DMS79 (cell line): ENCODE data around the gene MAL.

ENCODE experiments used
- DNase-seq: peaks from one replicate; lab custom pipeline; 2025; lab: John Stamatoyannopoulos, UW

MAL gene

DNA sequence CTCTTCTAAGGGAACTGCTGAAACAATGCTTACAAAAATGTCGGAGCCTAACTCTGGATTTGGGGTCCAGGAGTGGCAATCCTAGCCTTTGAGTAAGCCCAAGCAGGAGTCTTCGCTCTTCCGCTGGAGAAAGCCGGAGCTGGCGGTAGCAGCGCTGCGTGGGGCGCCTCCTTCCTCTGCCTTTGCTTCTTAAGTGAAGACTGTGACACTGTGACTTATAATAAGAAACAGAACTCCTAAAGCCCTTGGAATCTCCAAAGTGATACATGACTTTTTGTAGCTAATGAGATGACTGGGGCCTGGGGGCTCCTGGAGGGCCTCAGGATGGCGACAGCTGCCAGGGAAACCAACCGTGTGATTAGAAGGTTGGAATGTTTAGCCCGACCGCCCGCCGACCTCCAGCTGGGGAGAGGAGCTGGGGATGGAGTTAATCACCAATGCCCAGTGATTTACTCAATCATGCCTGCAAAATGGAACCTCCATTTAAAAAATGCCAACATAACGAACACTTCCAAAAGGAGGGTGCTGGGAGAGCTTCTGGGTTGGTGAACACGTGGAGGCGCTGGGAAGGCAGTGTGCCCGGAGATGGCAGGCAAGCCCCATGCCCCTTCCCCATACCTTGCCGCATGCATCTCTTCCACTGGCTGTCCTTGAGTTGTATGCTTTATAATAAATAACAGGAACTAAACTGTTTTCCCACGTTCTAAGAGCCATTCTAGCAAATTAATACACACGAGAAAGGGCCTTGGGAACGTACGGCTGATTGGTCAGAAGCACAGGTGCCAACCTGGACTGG lies 29.0 kb upstream of the MAL start:
- DNase-seq: no peak

DNA sequence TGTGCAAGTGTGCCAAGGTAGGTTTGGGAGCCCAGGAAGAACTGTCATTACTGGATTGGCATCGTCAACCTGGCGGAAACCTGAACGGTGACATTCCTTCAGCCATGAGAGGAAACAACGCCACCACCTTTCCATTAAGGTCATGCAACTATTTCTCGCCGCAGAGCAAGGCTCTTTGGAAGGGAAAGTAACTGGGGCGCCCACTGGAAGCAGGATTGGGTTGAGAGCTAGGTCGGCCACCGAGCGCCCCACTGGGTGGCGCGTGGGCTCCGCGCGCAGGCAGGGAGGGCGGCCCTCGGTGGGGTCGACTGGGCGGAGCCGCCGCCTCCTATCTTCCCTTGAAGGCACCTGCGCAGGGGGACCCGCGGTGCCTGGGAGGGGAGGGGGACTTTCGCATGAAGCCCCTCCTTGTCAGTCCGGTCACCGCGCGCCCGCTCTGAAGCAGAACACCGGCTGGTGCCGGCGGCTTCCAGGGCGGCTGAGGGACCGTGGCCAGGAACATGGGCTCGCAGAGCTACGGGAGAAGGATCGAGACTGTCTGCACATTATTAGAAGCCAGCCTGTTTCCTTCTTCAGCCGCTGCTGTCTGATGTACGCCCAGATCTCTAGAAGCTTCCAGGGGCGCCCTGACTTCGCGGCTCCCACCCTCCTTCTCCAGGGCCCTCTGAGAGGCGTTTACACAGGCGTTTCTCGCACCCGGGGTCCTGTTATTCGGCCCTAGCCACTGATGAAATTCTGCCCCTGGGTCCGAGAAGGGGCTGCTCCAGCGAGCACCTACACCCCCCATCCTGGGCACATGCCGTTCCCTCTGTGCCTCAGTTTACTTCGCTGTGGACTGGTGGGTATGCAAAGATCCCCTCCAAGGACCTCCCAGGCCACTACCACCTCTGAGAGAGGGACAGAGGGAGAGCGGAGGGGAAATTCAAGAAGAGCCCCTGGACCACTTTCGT lies 27.3 kb upstream of the MAL start:
- no peak for DNase-seq

DNA sequence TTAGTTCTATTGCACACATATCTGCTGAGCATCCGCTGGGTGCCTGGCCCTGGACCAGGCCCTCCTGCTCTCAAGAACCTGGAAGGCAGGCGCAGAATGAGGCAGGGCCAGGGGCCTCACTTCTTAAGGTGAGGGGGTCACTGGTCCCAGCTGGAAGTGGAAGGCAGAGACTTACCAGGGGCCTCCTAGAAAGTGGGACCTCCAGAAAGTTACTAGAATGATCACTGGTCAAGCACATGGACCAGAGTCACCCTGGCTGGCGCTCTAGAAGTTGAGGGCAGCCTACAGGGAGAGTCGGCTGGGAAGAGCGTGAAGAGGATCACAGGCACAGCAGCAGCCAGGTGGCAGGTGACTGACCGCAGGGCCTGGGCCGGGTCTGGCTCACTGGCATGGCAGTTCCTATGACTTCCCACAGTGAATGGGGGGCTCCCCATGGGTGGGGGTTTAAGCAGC lies 26.1 kb upstream of the MAL start:
- DNase-seq: no peak

DNA sequence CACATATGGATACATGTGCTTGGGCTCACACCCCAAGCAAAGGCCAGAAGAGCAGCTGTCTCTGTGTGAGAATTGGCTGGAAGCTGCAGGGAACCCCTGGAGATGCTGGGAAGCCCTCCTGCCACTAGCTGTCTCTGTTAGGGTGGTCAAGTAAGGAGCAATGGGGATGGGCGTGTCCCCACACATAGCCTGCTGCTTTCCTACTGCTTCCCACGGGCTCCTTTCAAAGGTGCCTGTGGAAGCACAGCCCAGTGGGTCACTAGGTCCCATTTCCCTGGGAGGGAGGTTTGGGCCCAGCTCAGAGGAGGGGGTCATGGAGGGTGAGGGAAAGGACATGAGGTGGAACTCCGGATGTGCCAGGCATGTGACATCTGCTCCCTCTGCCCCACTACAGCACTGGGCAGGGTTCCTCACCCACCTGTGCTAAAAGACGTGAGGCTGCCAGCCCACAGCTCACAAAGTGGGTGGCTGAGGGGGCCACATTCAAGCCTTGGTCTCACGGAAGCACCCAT lies 24.4 kb upstream of the MAL start:
- DNase-seq: no peak

DNA sequence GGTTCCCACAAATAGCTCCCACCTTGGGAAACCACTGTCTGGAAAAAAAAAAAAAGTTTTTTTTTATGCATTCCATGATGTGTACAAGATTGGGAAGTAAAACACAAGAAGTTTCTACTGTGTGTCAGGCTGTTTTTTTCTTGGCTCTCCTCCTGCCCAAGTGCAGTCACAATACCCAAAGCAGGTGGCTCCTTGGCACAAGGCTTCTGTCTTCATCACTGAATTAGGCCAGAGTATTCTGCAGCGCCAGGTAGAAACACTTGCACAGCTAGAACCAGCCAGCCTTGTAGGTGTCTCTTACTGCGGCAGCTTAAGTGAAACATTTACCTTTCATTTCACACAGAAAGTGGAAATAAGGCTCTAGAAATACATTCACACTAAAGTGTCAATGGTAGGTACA lies 23.8 kb upstream of the MAL start:
- no peak for DNase-seq

DNA sequence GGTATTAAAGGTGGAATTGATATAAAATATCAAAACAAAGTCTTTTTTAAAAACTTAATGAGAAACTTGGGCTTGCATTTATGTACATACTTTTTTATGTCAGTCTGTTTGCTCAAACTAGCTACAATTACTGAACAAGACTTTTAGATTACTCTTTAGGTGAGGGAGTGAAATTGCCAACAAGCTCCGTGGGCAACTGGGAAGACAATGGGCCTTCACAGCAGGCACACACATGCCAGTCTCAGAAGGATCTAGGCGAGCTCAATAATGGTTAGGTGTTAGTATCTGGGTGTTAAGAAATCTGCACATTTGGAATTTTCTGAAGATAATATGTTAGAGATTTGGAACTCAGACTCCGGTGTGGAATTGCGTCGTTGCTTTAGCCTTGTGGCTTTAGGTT lies 23.0 kb upstream of the MAL start:
- DNase-seq: no peak

DNA sequence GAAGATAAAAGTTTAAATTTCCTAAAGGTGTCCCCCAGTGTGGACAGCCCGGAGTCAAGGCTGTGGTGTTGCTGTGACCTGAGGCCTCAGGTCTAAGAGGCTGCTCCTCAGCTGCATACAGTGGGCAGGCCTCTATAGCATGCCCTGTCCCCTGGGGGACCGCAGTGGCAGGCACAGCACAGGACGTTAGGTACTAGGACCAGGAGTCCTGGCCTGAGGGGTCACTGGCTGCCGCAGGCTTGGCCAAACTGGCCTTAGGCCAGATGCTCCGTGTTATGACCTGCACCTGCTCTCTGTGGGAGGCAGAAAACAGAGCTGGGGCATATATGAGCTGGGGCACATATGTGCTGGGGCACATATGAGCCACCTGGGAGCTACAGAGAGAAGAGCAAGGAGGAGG lies 21.2 kb upstream of the MAL start:
- no peak for DNase-seq

DNA sequence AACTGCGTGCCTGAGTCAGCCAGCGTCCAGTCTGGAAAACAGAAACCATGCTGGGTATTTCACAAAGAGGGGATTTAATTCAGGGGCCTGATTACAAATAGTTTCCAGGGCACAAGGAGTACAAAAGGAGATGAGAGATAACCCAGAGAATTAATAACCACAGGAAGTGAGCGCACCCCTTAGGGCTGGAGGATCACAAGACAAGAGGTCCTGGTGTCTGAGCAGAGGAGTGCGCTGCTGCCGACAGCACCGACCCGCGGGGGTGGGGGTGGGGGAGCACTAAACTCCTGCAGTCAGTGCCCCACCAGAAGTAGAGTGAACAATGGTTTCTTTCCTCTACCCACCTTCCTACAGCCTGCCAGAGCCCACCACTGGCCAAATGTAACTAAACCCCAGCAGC lies 20.8 kb upstream of the MAL start:
- no peak for DNase-seq

DNA sequence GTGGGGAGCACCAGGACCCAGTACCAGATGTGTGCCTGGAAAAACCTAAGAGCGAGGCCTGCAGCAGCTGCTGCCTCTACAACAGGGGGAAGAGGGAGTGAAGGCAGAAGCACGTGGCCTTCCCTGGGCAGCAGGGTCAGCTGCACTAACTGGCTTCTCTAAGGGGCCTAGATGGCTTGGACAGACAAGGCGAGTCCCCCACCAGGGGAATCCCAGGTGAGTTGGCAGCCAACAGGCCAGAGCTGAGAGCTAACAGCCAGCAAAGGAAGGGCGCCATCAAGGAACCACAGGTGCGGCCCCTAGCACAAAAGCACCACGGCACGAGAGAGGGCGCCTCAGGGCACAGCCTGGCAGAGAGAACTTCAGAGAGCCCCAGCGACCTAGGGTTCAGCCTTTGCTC lies 19.8 kb upstream of the MAL start:
- DNase-seq: no peak

DNA sequence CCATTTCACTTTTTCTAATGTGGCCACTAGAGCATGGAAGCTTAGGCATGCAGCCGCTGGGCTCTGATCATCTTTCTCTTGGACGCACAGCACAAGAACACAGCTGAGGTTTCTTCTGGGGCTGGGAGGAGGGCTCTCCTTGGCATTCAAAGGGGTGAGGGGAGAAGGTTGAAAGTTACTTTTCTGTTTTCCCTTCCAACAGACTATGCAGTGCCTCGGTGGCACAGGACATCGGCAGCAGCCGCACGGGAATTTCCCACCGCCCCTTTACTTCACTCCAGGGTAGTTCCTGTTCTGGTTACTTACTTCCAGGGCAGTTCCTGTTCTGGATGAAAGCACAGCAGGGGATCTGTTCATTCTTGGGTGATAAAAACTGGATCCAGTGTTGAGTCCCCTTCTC lies 18.9 kb upstream of the MAL start:
- no peak for DNase-seq

DNA sequence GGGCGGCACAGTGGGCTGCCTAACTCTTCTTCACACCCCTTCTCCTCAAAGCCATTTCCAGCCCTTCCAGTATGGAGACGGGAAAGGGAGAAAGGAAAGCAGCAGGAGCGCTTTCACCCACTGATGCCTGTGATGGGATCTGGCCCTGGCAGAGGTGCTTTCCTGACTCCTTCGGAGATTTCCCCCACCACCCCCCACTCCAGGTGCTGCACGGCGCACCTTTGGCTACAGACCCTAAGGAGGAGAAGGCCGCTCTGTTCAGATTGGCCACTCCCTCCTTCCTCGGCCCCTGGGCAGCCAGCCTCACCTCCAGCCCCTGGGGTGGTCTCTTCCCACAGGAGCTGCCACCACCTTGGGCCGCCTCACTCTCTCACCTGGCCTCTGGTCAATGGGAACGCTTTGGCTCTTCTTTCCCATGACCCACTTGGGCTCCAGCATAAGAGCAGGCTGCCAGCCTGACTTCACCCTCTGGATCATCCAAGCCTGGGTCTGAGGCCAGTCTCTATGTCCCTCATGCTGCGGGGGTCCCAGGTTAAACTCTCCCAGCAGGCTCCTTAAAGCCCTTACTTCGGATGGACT lies 18.4 kb upstream of the MAL start:
- no peak for DNase-seq

DNA sequence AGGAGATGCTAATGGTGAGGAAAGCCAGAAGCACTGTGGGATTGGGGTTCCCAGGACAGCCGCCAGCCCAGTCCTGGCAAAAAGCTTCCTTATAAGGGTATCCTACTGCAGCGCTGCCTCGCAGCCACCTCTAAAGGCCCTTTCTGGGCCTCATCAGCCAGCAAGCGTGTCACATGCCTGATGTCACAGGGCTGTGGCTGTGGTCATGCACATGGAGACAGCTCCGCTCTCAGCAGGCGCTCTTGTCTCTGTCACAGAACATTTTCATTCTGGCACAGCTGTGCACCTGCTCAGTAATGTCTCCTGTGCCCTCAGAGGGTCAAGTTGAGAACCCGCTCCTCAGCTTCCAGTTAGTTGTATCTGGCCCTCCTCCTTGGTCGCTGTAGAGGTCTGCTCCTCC lies 17.7 kb upstream of the MAL start:
- peak; percentile 83 for DNase-seq

DNA sequence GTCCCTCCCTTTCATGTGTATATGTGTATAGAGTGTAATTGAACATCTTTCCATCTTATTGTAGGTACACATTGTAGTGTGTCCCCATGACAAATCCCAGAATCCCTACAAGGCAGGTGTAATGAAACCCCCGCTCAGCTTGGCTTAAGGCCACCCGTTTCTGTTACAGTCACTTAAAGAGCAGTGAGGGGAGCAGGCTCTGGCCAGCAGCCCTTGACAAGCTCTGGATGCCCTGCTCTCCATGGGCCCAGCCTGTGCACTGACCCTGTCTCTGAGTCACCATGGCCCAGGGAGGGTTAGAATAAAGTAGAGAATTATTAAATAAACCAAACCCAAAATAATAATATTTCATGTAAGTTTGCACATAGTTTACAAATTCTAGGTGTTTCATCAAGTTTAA lies 17.2 kb upstream of the MAL start:
- peak; percentile 74 for DNase-seq

DNA sequence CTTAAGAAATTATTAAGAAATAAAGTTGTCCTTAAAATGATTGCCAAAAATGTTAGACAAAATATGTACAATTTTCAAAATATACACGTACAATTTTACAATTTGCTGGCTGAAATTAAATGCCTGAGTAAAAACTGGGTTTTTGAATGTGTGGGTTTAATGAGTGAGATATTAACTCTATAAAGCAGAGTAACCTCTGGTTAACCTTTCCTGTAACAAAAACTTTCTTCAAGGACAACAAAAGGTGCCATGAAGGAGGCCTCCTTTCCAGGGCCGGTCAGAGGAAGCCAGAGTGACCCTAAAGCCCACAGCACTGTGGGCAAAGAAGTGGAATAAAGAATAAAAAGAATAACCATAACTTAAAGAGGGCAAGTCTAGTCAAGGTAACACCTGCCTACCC lies 16.5 kb upstream of the MAL start:
- DNase-seq: no peak

DNA sequence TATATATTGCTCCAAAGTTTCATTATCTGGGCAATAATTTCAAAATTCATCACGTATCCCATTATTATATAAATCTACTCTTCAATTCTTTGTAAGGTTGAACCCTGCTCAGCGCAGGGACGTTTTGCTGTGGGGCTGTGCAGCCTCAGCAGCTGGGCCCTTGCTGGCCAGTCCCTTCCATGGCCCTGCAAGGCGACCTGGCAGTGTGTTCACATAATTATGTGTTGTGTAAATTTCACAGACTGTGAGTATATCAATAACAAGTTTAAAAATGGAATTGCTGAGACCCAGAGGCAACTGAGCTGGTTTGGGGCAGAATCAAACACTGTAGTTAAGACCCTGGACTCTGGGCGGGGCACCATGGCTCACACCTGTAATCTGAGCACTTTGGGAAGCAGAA lies 16.1 kb upstream of the MAL start:
- DNase-seq: no peak

DNA sequence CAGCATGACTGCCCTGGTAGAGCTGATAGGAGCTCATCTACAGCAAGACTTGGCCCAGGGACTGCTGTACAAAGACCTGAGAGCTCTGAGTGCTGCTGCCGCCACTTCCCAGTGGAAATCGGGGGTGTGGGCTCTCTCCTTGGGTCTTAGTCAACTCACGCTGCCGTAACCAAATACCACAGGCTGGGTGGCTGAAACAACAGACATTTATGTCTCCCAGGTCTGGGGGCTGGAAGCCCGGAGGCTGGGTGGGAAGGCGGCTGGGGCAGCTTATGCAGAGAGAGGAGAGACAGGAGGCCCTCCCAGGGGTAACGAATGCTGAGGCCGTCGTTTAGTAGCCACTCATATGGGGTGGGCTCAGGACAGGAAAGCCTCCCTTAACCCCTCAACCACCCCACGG lies 15.4 kb upstream of the MAL start:
- DNase-seq: no peak

DNA sequence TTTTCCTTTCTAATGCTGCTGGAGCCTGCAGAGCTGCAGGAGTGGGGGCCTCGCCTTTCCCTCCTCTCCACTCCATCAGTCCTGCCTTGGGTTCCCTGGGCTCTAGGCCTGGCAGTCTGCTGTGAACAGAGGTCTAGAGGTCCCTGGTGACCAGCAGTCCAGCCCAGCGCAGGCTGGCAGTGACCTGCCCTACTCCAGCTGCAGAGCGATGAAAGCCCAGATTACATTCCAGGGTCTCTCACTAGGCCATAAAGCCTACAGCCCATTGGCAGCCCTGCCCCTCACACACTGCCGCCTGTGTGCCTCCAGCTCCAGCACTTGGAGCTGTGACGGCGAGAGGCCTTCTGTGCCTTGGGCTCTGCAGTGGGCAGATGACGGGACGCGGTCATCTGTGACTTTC lies 14.8 kb upstream of the MAL start:
- no peak for DNase-seq

DNA sequence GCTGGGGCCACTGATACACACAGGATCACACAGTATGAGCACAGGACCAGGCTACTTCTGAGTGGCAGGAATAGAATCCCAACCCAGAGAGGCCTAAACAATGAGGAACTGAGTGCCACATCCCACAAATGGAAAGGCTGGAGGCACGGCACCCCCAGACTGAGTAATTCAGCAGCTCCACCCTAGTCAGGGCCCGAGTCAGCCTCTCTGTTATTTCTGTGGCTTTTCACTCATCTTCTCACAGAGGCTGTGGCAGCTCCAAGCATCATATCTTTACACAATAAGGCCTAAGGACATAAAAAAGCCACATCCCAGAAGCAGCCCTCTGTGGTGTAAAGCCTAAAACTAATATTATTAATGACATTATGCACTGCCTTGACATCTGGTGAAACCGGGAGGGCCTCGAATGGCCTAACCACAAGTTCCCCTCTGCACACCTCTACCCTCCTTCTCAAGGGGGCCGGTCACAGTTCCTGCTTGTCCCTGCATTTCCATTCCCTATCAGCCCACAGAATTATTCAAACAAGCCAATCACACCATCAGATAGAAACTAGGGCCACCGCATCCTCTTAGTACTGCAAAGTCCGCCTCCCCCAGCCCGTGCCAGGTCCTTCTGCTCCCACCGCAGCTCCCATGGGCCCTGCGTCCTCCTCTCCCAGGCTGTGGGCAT lies 12.5 kb upstream of the MAL start:
- no peak for DNase-seq

DNA sequence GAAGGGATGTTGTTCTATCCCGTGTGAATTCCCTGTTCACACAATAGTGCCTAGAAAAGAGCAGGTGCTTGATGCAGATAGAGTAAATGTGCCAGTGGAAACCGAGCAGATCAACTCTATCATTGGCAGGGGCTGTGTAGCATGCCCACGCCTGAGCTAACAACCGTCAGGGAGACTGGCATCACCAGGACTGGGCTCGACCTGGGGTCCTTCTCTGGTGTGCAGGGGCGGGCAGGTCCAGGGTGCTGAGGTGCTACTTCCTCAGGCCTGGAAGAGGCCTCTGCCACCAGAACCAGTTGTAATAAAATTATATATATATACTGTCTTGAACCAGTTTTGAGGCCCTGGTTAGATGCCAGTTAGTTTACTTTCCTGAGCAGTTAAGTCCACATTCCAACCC lies 11.8 kb upstream of the MAL start:
- DNase-seq: no peak

DNA sequence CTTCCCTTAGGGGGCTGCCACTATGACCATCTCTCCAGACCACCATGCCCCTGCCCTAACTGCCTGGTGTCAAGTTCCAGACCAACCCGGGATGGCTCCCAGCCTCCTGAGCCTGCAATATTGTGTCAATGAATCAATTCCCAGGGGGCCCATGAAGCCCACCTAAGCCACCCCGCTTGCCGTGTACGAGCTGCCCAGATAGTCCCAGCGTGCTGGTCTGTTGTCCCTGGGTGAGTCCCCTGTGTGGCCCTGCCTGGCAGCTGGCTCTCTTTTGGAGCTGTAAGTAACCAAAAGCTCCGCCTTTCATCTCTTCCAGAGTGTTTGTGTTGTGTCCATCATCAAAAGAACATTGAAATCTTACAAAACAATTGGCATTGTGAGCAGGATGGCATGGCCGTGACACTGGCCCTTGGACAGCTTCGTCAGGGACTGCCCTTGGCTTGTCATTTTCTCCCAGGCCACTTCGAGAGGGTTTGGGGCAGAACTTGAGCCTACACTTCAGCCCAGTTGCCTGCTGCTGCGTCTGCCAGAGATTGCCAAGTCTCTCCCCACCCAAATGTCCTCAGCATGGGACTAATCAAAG lies 11.3 kb upstream of the MAL start:
- DNase-seq: no peak

DNA sequence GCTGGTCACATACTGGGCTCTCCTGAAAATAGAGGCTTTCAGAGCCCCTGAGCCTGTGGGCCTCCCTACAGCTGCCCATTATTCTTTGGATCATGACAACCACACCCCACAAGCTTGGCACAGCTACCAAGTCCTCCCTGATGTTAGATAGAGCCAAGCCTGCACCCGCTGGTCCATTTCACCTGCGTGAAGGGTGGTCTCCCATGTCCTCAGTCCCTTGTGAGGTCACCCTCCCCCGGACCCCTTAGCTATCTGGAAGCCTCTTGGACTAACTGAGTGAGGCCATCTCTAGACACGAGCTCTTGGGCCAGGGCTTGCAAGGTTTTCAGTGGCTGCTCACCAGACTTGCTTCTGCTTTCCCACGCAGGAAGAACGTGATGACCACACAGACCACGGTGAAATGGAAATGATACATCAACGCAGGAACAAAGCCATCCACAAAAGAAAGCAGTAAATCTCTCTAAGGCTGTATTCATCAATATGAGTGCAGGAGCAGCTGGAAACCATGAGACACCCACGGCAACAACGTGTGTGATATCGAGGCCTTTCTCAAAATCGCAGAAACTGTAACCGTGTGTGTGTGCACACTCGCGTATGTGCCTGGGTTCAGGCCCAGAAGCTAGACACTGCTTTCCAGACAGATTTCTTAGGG lies 10.1 kb upstream of the MAL start:
- no peak for DNase-seq
